GM20431 (cell line): ENCODE data around the gene ZMAT5.

ENCODE experiments used
- in situ Hi-C: fragments of 300-500 bp; cut with MseI, MboI; formaldehyde crosslinking; loops from one replicate; pipeline ENCODE4 v1.15.0; 2020; ENCODE audit warnings: low sequenced_read_pairs; ENCODE audit not compliant: unreplicated experiment

ZMAT5 gene

DNA sequence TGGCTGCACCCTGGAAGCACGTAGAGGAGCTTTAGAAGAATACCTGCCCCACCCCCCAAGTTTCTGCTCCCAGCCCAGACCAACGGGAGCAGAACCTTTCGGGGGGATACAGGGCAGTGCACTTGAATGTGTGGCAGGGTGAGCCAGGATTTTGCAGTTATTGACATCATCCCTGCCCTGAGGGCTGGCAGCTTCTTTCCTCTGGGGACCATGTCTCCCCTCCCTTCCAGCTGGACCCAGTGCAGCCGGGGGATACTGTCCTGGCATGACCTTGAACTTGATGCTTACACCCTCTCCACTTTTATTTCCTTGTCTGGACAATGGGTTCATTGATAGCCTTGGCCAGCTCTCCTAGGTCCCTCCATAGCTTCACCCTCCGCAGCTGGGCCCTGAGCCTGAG, 51.1 kb downstream of the ZMAT5 start:
- in situ Hi-C loops, result no loop called here

GRCh38 chr22:29715240-29715639, 51.6 kb downstream of the ZMAT5 start:
- in situ Hi-C loops, result no loop called here

DNA sequence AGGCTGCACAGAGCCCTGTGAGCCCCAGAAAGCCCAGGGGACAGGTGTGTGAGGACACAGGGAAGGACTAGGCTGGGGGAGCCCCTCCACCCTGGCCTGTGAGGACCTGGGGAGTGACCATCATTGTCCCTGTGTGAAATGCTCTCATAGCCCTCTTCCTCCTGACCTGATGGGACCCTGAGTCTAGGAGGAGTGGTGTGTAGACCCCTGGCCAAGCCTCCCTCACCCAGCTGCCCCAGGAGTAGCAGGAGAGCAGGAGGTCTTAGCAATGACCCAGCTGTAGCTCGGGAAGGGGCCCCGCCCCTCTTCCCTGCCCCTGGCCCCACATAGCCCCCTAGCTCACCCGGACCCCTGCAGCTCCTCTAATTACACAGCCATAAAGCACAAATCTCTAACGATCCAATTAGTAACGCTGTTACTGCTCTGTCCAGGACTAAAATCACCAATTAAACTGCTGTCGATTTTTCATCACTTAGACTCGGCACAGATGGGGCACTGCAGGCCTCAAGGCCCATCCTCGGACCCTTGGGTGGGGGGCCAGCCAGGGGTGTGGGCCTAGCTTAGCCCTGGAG, 53.6 kb downstream of the ZMAT5 start:
- in situ Hi-C loops, result no loop called here

- in situ Hi-C loops, result no loop called here
Observed at GRCh38 chr22:29712119-29712518, 54.7 kb downstream of the ZMAT5 start.

- in situ Hi-C loops, result no loop called here
Observed at GRCh38 chr22:29710922-29711593, 55.7 kb downstream of the ZMAT5 start.

DNA sequence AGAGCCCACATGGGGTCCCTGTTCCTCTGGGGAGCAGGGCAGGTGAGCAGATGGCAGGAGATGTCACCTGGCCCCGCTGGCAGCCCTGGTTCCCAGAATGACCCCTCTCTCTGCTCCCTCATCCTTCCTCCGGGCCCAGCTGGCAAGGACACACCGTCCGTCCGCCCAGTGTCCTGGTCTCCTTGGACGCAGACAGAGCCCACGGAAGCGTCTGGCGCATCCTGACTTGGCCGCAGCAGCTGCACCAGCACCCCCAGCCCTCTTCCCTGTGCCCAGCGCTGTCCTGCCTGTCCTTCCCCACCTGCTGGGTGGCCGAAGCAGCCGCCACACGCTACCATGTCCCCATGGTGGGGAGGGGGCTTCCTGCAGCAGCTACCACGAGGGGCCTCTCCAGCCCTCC, 56.6 kb downstream of the ZMAT5 start:
- in situ Hi-C loops, result no loop called here

DNA sequence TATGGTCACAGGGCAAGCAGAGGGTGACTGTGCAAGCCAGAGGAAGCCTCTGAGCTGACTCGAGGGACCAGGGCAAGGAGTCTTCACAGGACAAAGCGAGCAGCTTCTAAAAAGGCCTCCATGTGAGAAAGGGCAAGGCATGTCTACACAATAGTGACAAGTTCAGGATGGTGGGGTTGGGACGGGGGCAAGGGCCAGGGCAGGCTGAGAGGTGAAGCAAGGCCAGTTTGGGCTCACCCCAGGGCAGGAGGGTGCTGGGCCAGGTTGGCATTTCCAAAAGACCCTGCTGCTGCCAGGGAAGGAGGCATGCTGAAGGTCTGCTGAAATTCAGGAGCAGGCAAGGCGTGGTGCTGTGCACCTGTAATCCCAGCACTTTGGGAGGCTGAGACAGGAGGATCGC, 59.3 kb downstream of the ZMAT5 start:
- in situ Hi-C loops, result no loop called here

GRCh38 chr22:29707010-29707409, 59.8 kb downstream of the ZMAT5 start:
- in situ Hi-C loops, result no loop called here

DNA sequence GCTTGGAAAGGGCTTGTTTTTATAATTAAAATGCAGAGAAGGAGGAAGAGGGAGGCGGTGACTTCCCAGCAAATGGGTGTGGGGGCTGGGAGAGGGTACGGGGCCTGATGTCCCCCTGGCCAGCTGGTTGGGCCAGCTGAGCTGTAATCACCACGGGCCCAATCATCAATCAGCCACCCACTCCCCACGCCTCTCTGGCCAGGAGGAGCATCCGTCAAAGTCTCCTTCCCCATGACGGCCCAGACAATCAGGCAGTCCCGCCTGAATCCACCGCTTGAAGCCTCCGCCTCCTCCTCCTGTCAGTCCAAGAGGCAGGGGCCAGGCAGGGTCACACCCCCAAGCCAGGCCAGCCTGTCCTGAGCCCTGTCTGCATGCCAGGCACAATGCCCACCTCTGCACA, 60.3 kb downstream of the ZMAT5 start:
- in situ Hi-C loops, result no loop called here

DNA sequence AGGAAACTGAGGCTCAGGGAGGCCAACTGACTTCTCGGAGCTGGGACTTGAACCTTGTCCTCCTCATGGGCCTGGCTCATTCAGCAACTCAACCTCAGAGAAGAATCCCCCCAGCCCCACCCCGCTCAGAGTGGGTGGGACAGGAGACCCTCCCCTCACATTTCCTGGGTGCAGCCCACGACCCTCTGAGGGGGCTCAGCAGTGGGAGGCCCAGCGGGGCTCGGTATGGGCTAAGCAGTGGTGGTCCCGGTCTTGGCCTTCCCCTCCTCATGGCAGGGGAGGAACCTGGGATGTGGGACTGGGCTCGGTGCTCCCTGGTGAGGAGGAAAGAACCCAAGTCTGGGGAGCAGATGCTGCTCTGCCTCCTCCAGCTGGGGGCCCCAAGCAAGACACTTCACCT, 61.2 kb downstream of the ZMAT5 start:
- in situ Hi-C loops, result no loop called here

DNA sequence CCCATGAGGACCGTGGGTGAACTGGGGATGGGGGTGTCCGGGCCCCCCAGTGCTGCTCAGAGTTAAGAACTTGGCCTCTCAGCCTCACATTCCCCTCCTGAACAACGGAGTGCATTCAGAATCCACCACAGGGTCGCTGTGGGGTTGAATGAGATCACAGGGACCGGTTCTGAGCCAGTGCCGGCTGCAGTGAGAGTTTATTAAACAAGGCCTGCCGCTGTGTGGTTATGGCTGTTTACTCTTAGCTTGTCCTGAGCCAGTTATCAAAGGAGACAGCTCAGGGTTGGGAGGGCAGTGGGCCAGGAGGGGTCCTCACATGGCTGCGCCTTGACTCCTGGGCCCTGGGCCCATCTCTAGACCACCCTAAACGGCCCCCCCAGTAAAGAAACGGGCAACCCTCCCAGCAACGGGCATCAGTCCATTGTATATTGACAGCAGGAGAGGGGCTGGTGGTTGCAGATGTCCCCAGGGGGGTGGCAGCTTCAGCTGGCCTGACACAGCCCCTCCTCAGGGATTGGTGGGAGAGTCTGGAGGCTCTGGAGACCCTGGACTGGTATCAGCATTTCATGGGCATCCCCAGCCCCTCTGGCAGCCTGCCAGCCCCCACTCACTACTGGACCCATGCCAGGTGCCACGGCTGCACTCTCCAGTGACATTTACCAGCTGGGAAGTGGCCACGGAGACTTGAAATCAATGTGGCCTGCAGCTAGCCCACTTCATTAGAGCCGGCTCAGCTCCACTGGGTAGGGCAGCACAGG, 62.1 kb downstream of the ZMAT5 start:
- in situ Hi-C loops, result no loop called here

GRCh38 chr22:29703569-29704195, 63.1 kb downstream of the ZMAT5 start:
- in situ Hi-C loops, result no loop called here

DNA sequence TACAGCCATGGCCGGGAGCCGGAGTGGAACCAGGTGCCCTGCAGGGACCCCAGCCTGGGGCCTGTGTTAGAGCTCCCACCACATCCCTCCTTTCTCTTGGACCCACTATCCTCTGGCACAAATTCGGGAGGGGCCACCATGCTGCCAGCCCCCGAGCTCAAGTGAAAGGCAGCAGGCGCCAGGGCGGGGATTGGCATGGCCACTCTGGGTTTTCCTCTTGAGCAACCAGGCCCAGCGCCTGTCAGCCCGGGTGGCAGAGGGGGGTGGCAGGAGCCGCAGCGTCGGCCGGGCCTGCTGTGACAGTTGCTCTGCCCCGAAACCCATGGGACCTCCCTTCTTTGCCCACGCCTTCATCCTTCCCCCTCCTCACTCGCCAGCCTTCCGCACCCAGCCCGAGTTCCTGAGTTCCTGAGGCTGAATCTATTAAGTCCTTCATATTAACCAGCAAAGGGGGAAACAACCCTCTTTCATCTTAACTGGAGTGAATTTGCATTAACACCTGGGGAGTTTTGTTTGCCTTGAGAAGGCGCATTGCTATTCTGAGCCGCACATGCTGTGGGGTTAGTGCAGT, 63.8 kb downstream of the ZMAT5 start:
- in situ Hi-C loops, result no loop called here

DNA sequence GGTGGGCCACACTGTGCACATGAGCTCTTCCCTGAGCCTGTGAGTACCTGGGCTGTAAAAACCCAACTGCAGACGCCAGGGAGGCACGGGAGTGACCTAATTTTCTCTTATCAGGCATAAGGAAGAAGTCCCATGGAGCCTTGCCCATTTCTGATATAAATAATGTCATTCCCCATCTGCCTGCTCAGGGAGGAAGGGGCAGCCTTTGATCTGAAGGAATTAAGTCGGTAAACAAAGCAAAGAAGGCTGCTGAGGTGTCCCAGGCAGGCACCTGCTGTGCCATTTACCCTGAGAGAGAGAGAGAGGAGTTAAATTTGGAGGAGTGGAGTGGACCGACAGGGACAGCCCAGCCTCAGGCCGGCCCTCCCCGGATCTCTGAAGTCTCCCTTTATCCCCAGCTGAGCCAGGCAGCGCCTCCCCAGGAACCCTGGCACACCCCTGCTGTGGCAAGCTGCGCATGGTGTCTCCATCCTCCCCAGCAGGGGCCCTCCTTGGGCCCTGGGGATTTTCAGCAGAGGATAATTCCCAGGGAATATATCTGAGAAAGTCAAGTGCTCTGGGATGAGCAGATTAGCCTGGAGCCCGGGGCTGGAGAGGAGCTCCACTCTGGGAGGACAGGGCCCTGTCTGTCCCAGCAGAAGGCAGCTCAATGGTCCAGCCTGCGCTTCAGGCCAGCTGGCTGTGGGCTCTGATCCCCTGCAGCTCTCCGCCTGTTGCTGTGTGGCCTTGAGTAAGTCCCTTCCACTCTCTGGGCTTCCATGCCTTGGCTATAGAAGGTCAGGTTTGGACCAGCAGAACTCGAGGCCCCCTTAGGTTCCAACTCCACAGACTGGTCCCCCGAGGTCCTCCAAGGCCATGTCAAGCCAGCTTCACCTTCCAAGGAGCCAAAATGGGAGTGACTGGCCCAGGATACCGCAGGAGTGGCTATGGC, 64.5 kb downstream of the ZMAT5 start:
- in situ Hi-C loops, result no loop called here

DNA sequence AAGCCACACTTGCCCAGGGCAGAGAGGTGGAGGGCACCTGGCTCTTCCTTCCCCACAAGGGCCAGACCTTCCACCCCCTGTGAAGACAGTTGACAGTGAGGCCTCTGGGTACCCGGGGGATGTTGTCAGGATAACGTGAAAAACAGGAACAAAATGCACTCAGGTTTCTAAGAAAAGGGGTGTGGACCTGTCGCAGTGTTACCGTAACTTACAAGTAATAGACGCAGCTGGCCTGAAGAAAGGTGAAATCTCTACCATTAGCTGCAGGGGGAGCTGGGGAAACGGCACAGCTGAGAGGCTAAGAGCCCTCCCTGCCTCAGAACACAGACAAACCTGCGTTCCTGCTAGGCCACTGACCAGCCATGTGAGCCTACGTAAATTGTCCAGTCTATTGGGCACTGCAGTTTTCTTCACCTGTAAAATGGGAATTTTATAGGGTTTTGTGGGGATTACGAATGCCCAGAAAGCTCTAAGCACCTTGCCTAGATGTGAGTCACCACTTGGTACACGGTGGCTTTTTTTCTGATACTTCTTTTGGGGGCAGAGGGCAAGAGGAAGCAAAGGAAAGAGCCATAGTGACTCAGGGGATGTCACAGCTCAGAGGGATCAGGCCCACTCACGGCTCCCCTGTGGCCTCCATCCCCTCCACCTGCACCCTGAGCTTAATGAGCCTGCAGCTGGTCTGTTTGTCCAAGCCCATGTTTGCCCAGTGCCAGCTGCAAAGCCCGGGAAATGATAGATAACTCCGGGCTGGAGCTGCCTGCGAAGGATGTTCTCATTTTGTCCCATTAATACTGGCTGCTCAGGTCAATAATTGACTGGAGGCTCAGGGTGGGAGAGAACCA, 65.4 kb downstream of the ZMAT5 start:
- in situ Hi-C loops, result no loop called here

- in situ Hi-C loops, result no loop called here
Observed at GRCh38 chr22:29700900-29701154, 66.0 kb downstream of the ZMAT5 start.

DNA sequence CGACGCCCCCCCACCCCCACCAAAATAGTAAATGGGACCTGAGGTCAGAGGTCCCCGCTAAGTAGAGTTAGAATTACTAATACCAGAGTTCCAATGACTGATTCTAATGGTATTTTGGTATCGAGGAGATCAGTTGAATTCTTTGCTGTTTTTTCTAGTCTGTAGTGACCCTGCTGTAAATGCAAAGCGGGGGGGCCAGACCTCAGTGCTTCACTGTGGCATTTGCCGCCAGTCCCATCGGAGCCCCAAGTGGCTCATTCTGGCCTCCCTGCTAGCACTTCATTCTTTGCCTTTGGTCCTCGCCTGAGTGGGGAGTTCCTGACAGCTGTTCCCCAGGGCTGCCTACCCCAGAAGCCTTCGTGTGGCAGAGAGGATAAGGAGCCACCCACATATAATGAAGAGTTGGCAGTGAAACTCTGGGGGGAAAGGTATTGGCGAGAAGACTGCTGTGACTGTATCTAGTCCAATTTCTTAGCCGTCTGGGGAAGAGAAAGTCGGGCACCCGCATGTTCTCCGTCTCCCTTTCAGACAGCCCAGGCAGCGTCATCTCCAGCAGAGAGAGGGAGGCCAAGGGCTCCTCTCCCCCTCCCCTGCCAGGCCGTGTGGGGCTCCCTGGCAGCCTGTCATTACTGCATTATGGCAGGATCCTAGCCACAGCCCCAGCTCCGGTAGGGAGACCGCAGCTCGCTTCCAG, 66.5 kb downstream of the ZMAT5 start:
- in situ Hi-C loops, result no loop called here

GRCh38 chr22:29697853-29698598, 68.8 kb downstream of the ZMAT5 start:
- in situ Hi-C loops, result no loop called here
